HepG2 (cell line): Measurements from ENCODE around the gene JMJD8. TPM values are rescaled to one million over a fixed set of nuclear protein-coding genes. Genes with fewer than 3 reads are reported as not detected.

ENCODE experiments used
- ARNTL ChIP-seq: sonication (generic); formaldehyde crosslinking; IDR thresholded peaks from 2 replicates; pipeline ENCODE4 v1.4.0; 2020; ENCODE audit warnings: mild to moderate bottlenecking, missing genetic modification reagents
- CHD4 ChIP-seq: fragments of 200-600 bp; sonication (generic); IDR thresholded peaks from 2 replicates; pipeline ENCODE4 v1.7.0; 2017; ENCODE audit warnings: mild to moderate bottlenecking, low read length, borderline replicate concordance
- PHF20 ChIP-seq: sonication (generic); formaldehyde crosslinking; IDR thresholded peaks from 2 replicates; pipeline ENCODE4 v1.5.0; 2020; ENCODE audit warnings: mild to moderate bottlenecking, missing genetic modification reagents
- SOX6 ChIP-seq, 2 experiments: fragments of 450-650 bp in 1 of 2; sonication (generic) in 1 of 2; formaldehyde crosslinking in 1 of 2; IDR thresholded peaks; 2 replicates each; pipeline versions ENCODE4 v1.4.0 to v1.6.1; 2017 to 2020; ENCODE audit warnings: antibody characterized with exemption in 1 of 2, mild to moderate bottlenecking in 1 of 2, missing genetic modification reagents in 1 of 2
- ZFYVE20 ChIP-seq: sonication (generic); formaldehyde crosslinking; IDR thresholded peaks from 2 replicates; pipeline ENCODE4 v1.8.0; 2023; ENCODE audit warnings: low read depth, mild to moderate bottlenecking, moderate library complexity, missing genetic modification reagents, borderline replicate concordance
- polyA plus RNA-seq, 8 experiments: library from polyadenylated mRNA; depleted of rRNA in 3 of 8; stranded (reverse) in 7 of 8; unstranded in 1 of 8; fragments of >200 nt; fragmentation: Illumina TruSeq in 4 of 8; extraction: Trizol in 4 of 8; gene quantifications; 2 replicates each; pipeline versions ENCODE4 v1.2.1 to v1.2.3, GENCODE V29; 2011 to 2016; ENCODE audit warnings: low read depth in 4 of 8, missing spikeins in 1 of 8, mixed read lengths in 1 of 8; ENCODE audit not compliant: insufficient read depth in 1 of 8
- total RNA-seq, 5 experiments: library from RNA; depleted of rRNA; stranded (reverse); fragments of >200 nt; fragmentation: Illumina TruSeq; extraction: Trizol; gene quantifications; 2 replicates each; pipeline ENCODE4 v1.2.3, GENCODE V29; 2016; ENCODE audit warnings: low read depth in 1 of 5
- TF ChIP-seq, protein P1 (sequence below): sonication (generic); formaldehyde crosslinking; IDR thresholded peaks from 2 replicates; pipeline ENCODE4 v1.4.0; 2020; ENCODE audit warnings: missing genetic modification reagents
- TF ChIP-seq, protein P2 (sequence below), 2 experiments: fragments of 450-650 bp in 1 of 2; sonication (generic) in 1 of 2; formaldehyde crosslinking in 1 of 2; IDR thresholded peaks; 2 replicates each; pipeline versions ENCODE4 v1.6.1 to v1.8.0; 2016 to 2022; ENCODE audit warnings: antibody characterized with exemption in 1 of 2, mild to moderate bottlenecking in 1 of 2, missing genetic modification reagents in 1 of 2
- TF ChIP-seq, protein P3 (sequence below): sonication (generic); formaldehyde crosslinking; IDR thresholded peaks from 2 replicates; pipeline ENCODE4 v1.4.0; 2020; ENCODE audit warnings: missing genetic modification reagents
- TF ChIP-seq, protein P4 (sequence below): sonication (generic); formaldehyde crosslinking; IDR thresholded peaks from 2 replicates; pipeline ENCODE4 v1.5.0; 2020; ENCODE audit warnings: missing genetic modification reagents, mild to moderate bottlenecking, borderline replicate concordance

The JMJD8 gene
- total and polyA plus RNA-seq, 2 of the 13 experiments (the other 11 are each of a cell fraction or from before 2014, with no cell fraction given): 2.6 to 11.8 TPM

DNA sequence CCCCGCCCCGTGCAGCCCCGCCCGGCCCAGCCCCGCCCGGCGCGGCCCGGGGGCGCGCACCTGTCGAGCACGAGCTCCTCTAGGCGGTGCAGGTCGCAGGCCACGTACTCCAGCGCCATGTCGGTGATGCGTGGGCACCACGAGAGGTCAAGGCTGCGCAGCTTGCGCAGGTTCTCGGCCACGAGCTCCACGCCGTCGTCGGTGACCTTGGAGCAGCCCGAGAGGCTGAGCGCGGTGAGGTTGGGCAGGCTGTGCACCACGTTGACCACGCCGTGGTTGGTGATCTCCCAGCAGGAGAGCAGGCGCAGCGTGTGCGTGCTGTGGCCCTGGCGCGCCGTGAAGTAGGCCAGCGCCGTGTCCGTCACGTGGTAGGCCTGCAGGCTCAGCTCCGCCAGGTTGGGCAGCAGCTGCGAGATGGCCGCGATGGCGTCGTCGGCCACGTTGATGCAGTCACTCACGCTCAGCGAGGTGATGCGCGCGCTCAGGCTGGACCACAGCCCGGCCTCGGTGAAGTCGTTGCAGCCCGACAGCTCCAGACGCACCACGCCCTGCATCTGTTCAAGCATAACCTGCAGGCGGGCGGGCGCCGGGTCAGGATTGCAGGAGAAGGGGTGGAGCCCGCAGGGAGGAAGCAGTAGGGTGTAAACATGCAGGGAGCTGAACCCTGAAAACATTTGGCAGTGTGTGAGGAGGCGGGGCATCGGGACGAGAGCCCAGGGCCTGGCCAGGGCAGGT is 11.4 kb upstream of the JMJD8 start (continued):
- TF ChIP-seq, protein P1, sequence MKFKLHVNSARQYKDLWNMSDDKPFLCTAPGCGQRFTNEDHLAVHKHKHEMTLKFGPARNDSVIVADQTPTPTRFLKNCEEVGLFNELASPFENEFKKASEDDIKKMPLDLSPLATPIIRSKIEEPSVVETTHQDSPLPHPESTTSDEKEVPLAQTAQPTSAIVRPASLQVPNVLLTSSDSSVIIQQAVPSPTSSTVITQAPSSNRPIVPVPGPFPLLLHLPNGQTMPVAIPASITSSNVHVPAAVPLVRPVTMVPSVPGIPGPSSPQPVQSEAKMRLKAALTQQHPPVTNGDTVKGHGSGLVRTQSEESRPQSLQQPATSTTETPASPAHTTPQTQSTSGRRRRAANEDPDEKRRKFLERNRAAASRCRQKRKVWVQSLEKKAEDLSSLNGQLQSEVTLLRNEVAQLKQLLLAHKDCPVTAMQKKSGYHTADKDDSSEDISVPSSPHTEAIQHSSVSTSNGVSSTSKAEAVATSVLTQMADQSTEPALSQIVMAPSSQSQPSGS (CRISPR knock-in tag): no peak
- TF ChIP-seq PHF20 (CRISPR knock-in tag) (0 out of 2 replicates have a peak, but pooled peaks have one; percentile 26), ARNTL (CRISPR knock-in tag) (0 out of 2 replicates have a peak, but pooled peaks have one; percentile 21), ZFYVE20 (CRISPR knock-in tag) (peak; percentile 85; the same call in 1 of the 2 replicates), SOX6 (IDR thresholded peaks at IDR 0.05) (no peak), SOX6 (CRISPR knock-in tag; IDR thresholded peaks at IDR 0.05) (0 out of 2 replicates have a peak, but pooled peaks have one; percentile 29), CHD4 (no peak)
- TF ChIP-seq, protein P2, sequence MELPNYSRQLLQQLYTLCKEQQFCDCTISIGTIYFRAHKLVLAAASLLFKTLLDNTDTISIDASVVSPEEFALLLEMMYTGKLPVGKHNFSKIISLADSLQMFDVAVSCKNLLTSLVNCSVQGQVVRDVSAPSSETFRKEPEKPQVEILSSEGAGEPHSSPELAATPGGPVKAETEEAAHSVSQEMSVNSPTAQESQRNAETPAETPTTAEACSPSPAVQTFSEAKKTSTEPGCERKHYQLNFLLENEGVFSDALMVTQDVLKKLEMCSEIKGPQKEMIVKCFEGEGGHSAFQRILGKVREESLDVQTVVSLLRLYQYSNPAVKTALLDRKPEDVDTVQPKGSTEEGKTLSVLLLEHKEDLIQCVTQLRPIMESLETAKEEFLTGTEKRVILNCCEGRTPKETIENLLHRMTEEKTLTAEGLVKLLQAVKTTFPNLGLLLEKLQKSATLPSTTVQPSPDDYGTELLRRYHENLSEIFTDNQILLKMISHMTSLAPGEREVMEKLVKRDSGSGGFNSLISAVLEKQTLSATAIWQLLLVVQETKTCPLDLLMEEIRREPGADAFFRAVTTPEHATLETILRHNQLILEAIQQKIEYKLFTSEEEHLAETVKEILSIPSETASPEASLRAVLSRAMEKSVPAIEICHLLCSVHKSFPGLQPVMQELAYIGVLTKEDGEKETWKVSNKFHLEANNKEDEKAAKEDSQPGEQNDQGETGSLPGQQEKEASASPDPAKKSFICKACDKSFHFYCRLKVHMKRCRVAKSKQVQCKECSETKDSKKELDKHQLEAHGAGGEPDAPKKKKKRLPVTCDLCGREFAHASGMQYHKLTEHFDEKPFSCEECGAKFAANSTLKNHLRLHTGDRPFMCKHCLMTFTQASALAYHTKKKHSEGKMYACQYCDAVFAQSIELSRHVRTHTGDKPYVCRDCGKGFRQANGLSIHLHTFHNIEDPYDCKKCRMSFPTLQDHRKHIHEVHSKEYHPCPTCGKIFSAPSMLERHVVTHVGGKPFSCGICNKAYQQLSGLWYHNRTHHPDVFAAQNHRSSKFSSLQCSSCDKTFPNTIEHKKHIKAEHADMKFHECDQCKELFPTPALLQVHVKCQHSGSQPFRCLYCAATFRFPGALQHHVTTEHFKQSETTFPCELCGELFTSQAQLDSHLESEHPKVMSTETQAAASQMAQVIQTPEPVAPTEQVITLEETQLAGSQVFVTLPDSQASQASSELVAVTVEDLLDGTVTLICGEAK (IDR thresholded peaks at IDR 0.05): no peak
- TF ChIP-seq, protein P2 (CRISPR knock-in tag; IDR thresholded peaks at IDR 0.05): peak; percentile 80; the same call in 1 of the 2 replicates
- TF ChIP-seq, protein P3, sequence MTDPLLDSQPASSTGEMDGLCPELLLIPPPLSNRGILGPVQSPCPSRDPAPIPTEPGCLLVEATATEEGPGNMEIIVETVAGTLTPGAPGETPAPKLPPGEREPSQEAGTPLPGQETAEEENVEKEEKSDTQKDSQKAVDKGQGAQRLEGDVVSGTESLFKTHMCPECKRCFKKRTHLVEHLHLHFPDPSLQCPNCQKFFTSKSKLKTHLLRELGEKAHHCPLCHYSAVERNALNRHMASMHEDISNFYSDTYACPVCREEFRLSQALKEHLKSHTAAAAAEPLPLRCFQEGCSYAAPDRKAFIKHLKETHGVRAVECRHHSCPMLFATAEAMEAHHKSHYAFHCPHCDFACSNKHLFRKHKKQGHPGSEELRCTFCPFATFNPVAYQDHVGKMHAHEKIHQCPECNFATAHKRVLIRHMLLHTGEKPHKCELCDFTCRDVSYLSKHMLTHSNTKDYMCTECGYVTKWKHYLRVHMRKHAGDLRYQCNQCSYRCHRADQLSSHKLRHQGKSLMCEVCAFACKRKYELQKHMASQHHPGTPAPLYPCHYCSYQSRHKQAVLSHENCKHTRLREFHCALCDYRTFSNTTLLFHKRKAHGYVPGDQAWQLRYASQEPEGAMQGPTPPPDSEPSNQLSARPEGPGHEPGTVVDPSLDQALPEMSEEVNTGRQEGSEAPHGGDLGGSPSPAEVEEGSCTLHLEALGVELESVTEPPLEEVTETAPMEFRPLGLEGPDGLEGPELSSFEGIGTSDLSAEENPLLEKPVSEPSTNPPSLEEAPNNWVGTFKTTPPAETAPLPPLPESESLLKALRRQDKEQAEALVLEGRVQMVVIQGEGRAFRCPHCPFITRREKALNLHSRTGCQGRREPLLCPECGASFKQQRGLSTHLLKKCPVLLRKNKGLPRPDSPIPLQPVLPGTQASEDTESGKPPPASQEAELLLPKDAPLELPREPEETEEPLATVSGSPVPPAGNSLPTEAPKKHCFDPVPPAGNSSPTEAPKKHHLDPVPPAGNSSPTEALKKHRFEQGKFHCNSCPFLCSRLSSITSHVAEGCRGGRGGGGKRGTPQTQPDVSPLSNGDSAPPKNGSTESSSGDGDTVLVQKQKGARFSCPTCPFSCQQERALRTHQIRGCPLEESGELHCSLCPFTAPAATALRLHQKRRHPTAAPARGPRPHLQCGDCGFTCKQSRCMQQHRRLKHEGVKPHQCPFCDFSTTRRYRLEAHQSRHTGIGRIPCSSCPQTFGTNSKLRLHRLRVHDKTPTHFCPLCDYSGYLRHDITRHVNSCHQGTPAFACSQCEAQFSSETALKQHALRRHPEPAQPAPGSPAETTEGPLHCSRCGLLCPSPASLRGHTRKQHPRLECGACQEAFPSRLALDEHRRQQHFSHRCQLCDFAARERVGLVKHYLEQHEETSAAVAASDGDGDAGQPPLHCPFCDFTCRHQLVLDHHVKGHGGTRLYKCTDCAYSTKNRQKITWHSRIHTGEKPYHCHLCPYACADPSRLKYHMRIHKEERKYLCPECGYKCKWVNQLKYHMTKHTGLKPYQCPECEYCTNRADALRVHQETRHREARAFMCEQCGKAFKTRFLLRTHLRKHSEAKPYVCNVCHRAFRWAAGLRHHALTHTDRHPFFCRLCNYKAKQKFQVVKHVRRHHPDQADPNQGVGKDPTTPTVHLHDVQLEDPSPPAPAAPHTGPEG (CRISPR knock-in tag): peak; percentile 92
- TF ChIP-seq, protein P4, sequence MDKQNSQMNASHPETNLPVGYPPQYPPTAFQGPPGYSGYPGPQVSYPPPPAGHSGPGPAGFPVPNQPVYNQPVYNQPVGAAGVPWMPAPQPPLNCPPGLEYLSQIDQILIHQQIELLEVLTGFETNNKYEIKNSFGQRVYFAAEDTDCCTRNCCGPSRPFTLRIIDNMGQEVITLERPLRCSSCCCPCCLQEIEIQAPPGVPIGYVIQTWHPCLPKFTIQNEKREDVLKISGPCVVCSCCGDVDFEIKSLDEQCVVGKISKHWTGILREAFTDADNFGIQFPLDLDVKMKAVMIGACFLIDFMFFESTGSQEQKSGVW (CRISPR knock-in tag): no peak
